SU-DHL-6 (cell line): ENCODE data around the gene NEK6.

Experiments
- H2AFZ ChIP-seq: fragments of 200-600 bp; sonication (generic); 2 replicates; pipeline ENCODE4 v1.6.1; 2014; ENCODE audit warnings: low read depth, mild to moderate bottlenecking, moderate library complexity, mixed read lengths, antibody characterized with exemption, low read length; ENCODE audit not compliant: severe bottlenecking
- H3F3A ChIP-seq: fragments of 200-600 bp; shearing (Covaris generic); 2 replicates; pipeline ENCODE4 v1.6.0; 2016; ENCODE audit warnings: antibody characterized with exemption, mild to moderate bottlenecking; ENCODE audit not compliant: insufficient read depth
- H3K27ac ChIP-seq: fragments of 200-600 bp; sonication (generic); 2 replicates; pipeline ENCODE4 v1.5.1; 2016; ENCODE audit warnings: low read depth, mild to moderate bottlenecking, low read length, moderate library complexity, mixed read lengths
- H3K27me3 ChIP-seq: fragments of 200-600 bp; sonication (generic), shearing (Covaris generic); 2 replicates; pipeline ENCODE4 v1.6.0; 2014; ENCODE audit warnings: mild to moderate bottlenecking, low read length
- H3K36me3 ChIP-seq: fragments of 200-600 bp; sonication (generic); 2 replicates; pipeline ENCODE4 v1.6.1; 2014; ENCODE audit warnings: mild to moderate bottlenecking, low read length, mixed read lengths
- H3K4me2 ChIP-seq: fragments of 300-600, 200-600 bp; shearing (Covaris generic), sonication (generic); 2 replicates; pipeline ENCODE4 v1.6.0; 2014; ENCODE audit warnings: low read length, low read depth, mild to moderate bottlenecking; ENCODE audit not compliant: poor library complexity, severe bottlenecking
- H3K4me3 ChIP-seq: fragments of 200-600 bp; sonication (generic); 2 replicates; pipeline ENCODE4 v1.5.1; 2014; ENCODE audit warnings: antibody characterized with exemption, low read length, mild to moderate bottlenecking, mixed read lengths; ENCODE audit not compliant: insufficient read depth, poor library complexity, severe bottlenecking
- H3K79me2 ChIP-seq: fragments of 200-600 bp; sonication (generic); 2 replicates; pipeline ENCODE4 v1.6.1; 2014; ENCODE audit warnings: mild to moderate bottlenecking, low read length, moderate library complexity; ENCODE audit not compliant: insufficient read depth
- H3K9ac ChIP-seq: fragments of 200-600 bp; sonication (generic); 2 replicates; pipeline ENCODE4 v1.7.0; 2014; ENCODE audit warnings: mild to moderate bottlenecking, low read length
- H3K9me2 ChIP-seq: fragments of 200-600 bp; sonication (generic); replicated peaks from 2 replicates; pipeline ENCODE4 v1.6.1; 2014; ENCODE audit warnings: low read length; ENCODE audit not compliant: insufficient read depth
- H3K9me3 ChIP-seq: fragments of 200-600 bp; sonication (generic); 2 replicates; pipeline ENCODE4 v1.6.1; 2014; ENCODE audit warnings: low read length, mixed read lengths; ENCODE audit not compliant: insufficient read depth
- H4K20me1 ChIP-seq: fragments of 200-600 bp; sonication (generic); 2 replicates; pipeline ENCODE4 v1.6.1; 2014; ENCODE audit warnings: low read depth, mild to moderate bottlenecking, antibody characterized with exemption, low read length, moderate library complexity, mixed read lengths
- CTCF ChIP-seq: fragments of 200-600 bp; sonication (generic); IDR thresholded peaks from one replicate; pipeline ENCODE4 v1.5.1; 2017; ENCODE audit warnings: antibody characterized with exemption, mild to moderate bottlenecking, low read length, moderate library complexity; ENCODE audit not compliant: insufficient read depth, poor library complexity, severe bottlenecking
- EZH2phosphoT487 ChIP-seq: fragments of 200-600 bp; sonication (generic), shearing (Covaris generic); conservative IDR thresholded peaks from 2 replicates; pipeline ENCODE4 v1.6.1; 2018; ENCODE audit warnings: mild to moderate bottlenecking, antibody characterized with exemption, low read length, moderate library complexity, mixed read lengths

NEK6 gene

DNA sequence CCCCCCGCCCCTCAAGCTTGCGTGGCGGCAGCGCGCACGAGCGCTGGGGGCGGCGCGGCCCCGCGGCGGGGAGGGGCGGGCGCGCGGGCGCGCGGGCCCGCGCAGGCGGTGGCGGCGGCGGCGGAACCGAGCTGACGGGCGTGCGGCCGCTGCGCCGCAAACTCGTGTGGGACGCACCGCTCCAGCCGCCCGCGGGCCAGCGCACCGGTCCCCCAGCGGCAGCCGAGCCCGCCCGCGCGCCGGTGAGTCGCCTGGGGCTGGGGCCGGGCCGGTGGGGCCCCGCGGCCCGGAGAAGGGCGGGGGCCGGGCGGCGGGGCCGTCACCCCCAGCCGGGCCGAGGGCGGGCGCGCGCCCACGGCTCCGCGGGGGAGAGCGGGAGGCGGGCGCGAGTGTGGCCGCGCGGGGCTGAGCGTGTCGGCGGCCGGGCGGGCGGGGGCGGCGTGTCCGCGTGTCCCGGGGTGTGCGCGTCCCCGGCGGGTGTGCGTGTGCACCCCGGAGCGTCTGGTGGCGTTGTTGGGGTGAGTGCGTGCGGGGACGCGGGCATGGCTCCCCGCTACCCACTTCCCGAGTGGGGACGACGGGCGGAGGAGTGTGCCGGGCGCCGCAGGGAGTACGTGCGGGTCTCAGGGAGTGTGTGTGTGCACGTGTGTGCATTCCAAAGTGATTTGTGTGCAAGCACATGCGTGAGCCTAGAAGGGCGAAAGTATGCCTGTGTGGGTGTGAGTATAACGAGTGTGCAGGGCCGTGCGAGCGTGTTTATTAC is at the start of gene NEK6:
Gene NEK6 (plus strand): TSS at position 106 of the 763 bp plus-strand sequence. CDS start 44,016 bp downstream, outside the sequence.
- no peaks in the 10 kb centered on the region for H3K9me3 ChIP-seq
- peak within 1 kb of the TSS; percentile 98 for H3K9ac ChIP-seq
- H3K27ac ChIP-seq: peak within 1 kb of the TSS; percentile 98
- H2AFZ ChIP-seq: no peak within 1 kb of the TSS
- peak within 1 kb of the TSS; percentile 85 for H3K4me3 ChIP-seq
- no peaks in the 10 kb centered on the region for H3K9me2 ChIP-seq
- H3F3A ChIP-seq: peaks cover 41% of the 10 kb centered on the region
- no peaks in the 10 kb centered on the region; the same call in 1 of the 2 replicates for H3K36me3 ChIP-seq
- no peaks in the 10 kb centered on the region for H3K27me3 ChIP-seq
- H3K79me2 ChIP-seq: peaks cover 49% of the 10 kb centered on the region
- TF ChIP-seq CTCF (no peak), EZH2phosphoT487 (no peak)
- H4K20me1 ChIP-seq: no peaks in the 10 kb centered on the region
- H3K4me2 ChIP-seq: peak within 1 kb of the TSS; percentile 85

DNA sequence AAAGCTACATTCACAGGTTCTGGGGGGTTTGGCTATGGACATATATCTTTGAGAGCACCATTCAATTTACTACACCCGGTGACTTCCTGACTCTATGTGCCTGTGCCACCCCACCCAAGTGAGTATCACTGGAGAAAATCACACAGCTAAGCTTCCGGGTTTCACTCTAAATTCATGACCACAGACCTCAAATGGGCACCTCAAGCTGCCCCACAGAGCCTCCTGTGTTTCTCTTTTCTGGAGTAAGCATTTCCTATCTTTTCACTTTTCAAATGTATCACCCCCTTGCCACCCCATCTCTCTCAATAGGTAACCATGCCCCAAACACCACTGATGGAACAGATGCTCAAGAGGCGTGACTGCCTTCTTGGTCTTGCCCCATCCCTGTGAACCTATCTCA is 49.2 kb upstream of the NEK6 start:
- Histone ChIP-seq H3K79me2 (no peaks in the 10 kb centered on the region), H3K27me3 (no peaks in the 10 kb centered on the region), H3K9ac (peak overlapping the region; percentile 45), H3K4me2 (peak overlapping the region; percentile 47), H3K4me3 (no peak overlapping the region), H3K27ac (peak overlapping the region; percentile 97), H3K9me2 (no peaks in the 10 kb centered on the region), H4K20me1 (no peaks in the 10 kb centered on the region), H3K9me3 (no peaks in the 10 kb centered on the region), H3F3A (peaks cover 82% of the 10 kb centered on the region), H3K36me3 (no peaks in the 10 kb centered on the region), H2AFZ (no peak overlapping the region)
- TF ChIP-seq CTCF (no peak), EZH2phosphoT487 (no peak)

DNA sequence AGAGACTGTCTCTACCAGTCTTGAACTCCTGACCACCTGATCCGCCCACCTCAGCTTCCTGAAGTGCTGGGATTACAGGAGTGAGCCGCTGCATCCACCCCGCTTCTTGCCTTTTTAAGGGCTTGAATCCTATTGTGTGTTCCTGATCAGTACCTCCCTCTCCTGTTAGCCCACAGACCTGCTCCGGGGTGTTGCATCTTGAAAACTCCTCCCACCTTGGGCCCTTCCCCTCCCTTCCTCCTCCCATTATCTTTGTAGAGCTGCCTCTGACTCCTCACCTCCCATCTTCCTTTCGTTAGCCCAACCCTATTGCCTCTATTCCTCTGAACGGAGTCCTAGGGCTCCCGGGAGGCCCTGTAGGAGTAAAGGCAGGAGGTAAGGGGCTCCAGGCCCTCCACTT is 48.5 kb upstream of the NEK6 start:
- H3K27ac ChIP-seq: peak overlapping the region; percentile 97
- peaks cover 85% of the 10 kb centered on the region for H3F3A ChIP-seq
- TF ChIP-seq CTCF (no peak), EZH2phosphoT487 (no peak)
- no peaks in the 10 kb centered on the region for H4K20me1 ChIP-seq
- no peaks in the 10 kb centered on the region for H3K9me3 ChIP-seq
- H3K79me2 ChIP-seq: no peaks in the 10 kb centered on the region
- no peak overlapping the region for H3K4me3 ChIP-seq
- no peaks in the 10 kb centered on the region for H3K27me3 ChIP-seq
- no peak overlapping the region for H2AFZ ChIP-seq
- H3K9ac ChIP-seq: peak overlapping the region; percentile 45
- no peaks in the 10 kb centered on the region for H3K9me2 ChIP-seq
- peak overlapping the region; percentile 47 for H3K4me2 ChIP-seq
- no peaks in the 10 kb centered on the region for H3K36me3 ChIP-seq
